ENCODE data around the gene NCAM1.

GRCh38 chr11:113203141-113203753 lies 242.0 kb downstream of the NCAM1 start:
- TF ChIP-seq POLR2A (IDR thresholded peaks at IDR 0.05): no peak
- TF ChIP-seq, protein P1, sequence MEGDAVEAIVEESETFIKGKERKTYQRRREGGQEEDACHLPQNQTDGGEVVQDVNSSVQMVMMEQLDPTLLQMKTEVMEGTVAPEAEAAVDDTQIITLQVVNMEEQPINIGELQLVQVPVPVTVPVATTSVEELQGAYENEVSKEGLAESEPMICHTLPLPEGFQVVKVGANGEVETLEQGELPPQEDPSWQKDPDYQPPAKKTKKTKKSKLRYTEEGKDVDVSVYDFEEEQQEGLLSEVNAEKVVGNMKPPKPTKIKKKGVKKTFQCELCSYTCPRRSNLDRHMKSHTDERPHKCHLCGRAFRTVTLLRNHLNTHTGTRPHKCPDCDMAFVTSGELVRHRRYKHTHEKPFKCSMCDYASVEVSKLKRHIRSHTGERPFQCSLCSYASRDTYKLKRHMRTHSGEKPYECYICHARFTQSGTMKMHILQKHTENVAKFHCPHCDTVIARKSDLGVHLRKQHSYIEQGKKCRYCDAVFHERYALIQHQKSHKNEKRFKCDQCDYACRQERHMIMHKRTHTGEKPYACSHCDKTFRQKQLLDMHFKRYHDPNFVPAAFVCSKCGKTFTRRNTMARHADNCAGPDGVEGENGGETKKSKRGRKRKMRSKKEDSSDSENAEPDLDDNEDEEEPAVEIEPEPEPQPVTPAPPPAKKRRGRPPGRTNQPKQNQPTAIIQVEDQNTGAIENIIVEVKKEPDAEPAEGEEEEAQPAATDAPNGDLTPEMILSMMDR (IDR thresholded peaks at IDR 0.05 in 8 of 11, conservative IDR thresholded peaks at IDR 0.05 in 3 of 11): no peak

Data from spleen (tissue), 7 donors.